ENCODE results near the gene ASTN2. TPM values are rescaled to one million over a fixed set of nuclear protein-coding genes. Genes with fewer than 3 reads are reported as not detected.

ASTN2 gene
- total and polyA plus RNA-seq, 9 of the 15 experiments (the other 6 are each of a cell fraction or from before 2014, with no cell fraction given): 0.56 to 3.5 (median 1.9) TPM

- TF ChIP-seq ZNF518B (CRISPR knock-in tag; IDR thresholded peaks at IDR 0.05) (no peak), NFE2L1 (tag; IDR thresholded peaks at IDR 0.05; ENCODE audit: borderline replicate concordance, low read depth) (no peak), HLTF (IDR thresholded peaks at IDR 0.05) (no peak), ZNF3 (CRISPR knock-in tag; IDR thresholded peaks at IDR 0.05) (no peak), ZNF644 (tag; IDR thresholded peaks at IDR 0.05; ENCODE audit: low read depth) (no peak), HDAC6 (IDR thresholded peaks at IDR 0.05; ENCODE audit: low read depth, low read length) (no peak)
Observed at GRCh38 chr9:117414906-117415331, at the start of gene ASTN2 (continued).

- no peak overlapping the region for H2AFZ ChIP-seq (ENCODE audit: low read depth, low read length)
- DNase-seq (ENCODE audit: extremely low read depth in 1 of 4, low spot score in 3 of 4) (no peak), FAIRE-seq (no peak), ATAC-seq (no peak)
- no peak overlapping the region for H3K9ac ChIP-seq (ENCODE audit: insufficient read depth in 1 of 2, low read depth in 2 of 2, low read length in 2 of 2)
- no peaks in the 10 kb centered on the region for H3K4me1 ChIP-seq (replicated peaks in 1 of 2; ENCODE audit: control insufficient read depth in 2 of 2, insufficient read depth in 2 of 2, low read length in 2 of 2)
- H3K27ac ChIP-seq (ENCODE audit: extremely low read depth, low read depth, low read length): no peak overlapping the region
- in situ Hi-C loops (cut with MboI): no loop called here
- no peak overlapping the region for H3K4me3 ChIP-seq
- BruUV-seq (replicated peaks): no TSS peak
- no peaks in the 10 kb centered on the region for H3K9me1 ChIP-seq (ENCODE audit: control insufficient read depth, insufficient read depth, low read length)
- intact Hi-C loops (cut with micrococcal nuclease): no loop called here
- no peaks in the 10 kb centered on the region for H3K79me2 ChIP-seq (ENCODE audit: control insufficient read depth, insufficient read depth, low read length)
- no peaks in the 10 kb centered on the region; the same call in 1 of the 2 replicates for H3K9me3 ChIP-seq (replicated peaks; ENCODE audit: control insufficient read depth, insufficient read depth, low read depth, low read length)
- WGBS (ENCODE audit: insufficient coverage, low coverage, missing lambda C conversion rate): 0% methylated on average over 3 of the region's 4 CpGs
- no peaks in the 10 kb centered on the region for H3K27me3 ChIP-seq (ENCODE audit: control insufficient read depth in 2 of 2, insufficient read depth in 2 of 2, low read length in 2 of 2)
- H3K4me2 ChIP-seq (ENCODE audit: insufficient read depth, low read length): no peak overlapping the region
- no peaks in the 10 kb centered on the region for H3K36me3 ChIP-seq (ENCODE audit: control insufficient read depth, insufficient read depth, low read length)
- no peaks in the 10 kb centered on the region for H4K20me1 ChIP-seq (replicated peaks; ENCODE audit: control insufficient read depth, insufficient read depth, low read length)
- POLR2A ChIA-PET: no interaction called here
- no peak for TF ChIP-seq RAD51 (IDR thresholded peaks at IDR 0.05; ENCODE audit: borderline replicate concordance, low read depth)
- TF ChIP-seq ZNF696 (CRISPR knock-in tag; conservative IDR thresholded peaks at IDR 0.05): no peak
- no peak for TF ChIP-seq SMAD1 (IDR thresholded peaks at IDR 0.05; ENCODE audit: low read depth, low read length, partially characterized antibody)
- no peak for TF ChIP-seq GATAD2B (IDR thresholded peaks at IDR 0.05; ENCODE audit: borderline replicate concordance)
- no peak for TF ChIP-seq ZNF436 (CRISPR knock-in tag; IDR thresholded peaks at IDR 0.05)
- no peak for TF ChIP-seq ILF3 (IDR thresholded peaks at IDR 0.05; ENCODE audit: borderline replicate concordance)
- no peak for TF ChIP-seq SAFB2 (IDR thresholded peaks at IDR 0.05; ENCODE audit: borderline replicate concordance, low read depth, low read length, severe bottlenecking)
- CTCF ChIA-PET (ENCODE audit: low intra/inter-chr PET ratio): no interaction called here
Observed at GRCh38 chr9:117462861-117463260, 48.0 kb upstream of the ASTN2 start.

Data from K562 (cell line).